HepG2 (cell line): Measurements from ENCODE around the gene LRP10. TPM values are rescaled to one million over a fixed set of nuclear protein-coding genes. Genes with fewer than 3 reads are reported as not detected.

ENCODE experiments used
- BHLHE40 ChIP-seq: IDR thresholded peaks from 2 replicates; pipeline ENCODE4 v1.6.1; 2011; ENCODE audit warnings: low read length, improper control_type of control experiment
- BRD4 ChIP-seq: sonication (generic); formaldehyde crosslinking; IDR thresholded peaks from 2 replicates; pipeline ENCODE4 v1.4.0; 2020; ENCODE audit warnings: missing genetic modification reagents
- CC2D1A ChIP-seq: sonication (generic); formaldehyde crosslinking; IDR thresholded peaks from 2 replicates; pipeline ENCODE4 v1.8.1; 2023; ENCODE audit warnings: mild to moderate bottlenecking, missing genetic modification reagents
- E2F1 ChIP-seq: sonication (generic); formaldehyde crosslinking; IDR thresholded peaks from 2 replicates; pipeline ENCODE4 v1.5.0; 2020; ENCODE audit warnings: missing genetic modification reagents
- EED ChIP-seq: sonication (generic); formaldehyde crosslinking; IDR thresholded peaks from 2 replicates; pipeline ENCODE4 v1.5.0; 2020; ENCODE audit warnings: mild to moderate bottlenecking, missing genetic modification reagents
- HDAC6 ChIP-seq: fragments of 200-600 bp; sonication (generic); IDR thresholded peaks from 2 replicates; pipeline ENCODE4 v1.7.0; 2017; ENCODE audit warnings: mild to moderate bottlenecking, antibody characterized with exemption, low read length, low read depth
- HIVEP1 ChIP-seq: sonication (generic); formaldehyde crosslinking; IDR thresholded peaks from 2 replicates; pipeline ENCODE4 v1.4.0; 2020; ENCODE audit warnings: mild to moderate bottlenecking, missing genetic modification reagents
- MAFG ChIP-seq: sonication (generic); formaldehyde crosslinking; IDR thresholded peaks from 2 replicates; pipeline ENCODE4 v1.5.1; 2020; ENCODE audit warnings: mild to moderate bottlenecking, missing genetic modification reagents
- MNT ChIP-seq: fragments of 450-650 bp; IDR thresholded peaks from 2 replicates; pipeline ENCODE4 v1.6.1; 2016
- NKX3-1 ChIP-seq: sonication (generic); formaldehyde crosslinking; IDR thresholded peaks from 2 replicates; pipeline ENCODE4 v1.5.0; 2020; ENCODE audit warnings: missing genetic modification reagents
- THAP9 ChIP-seq: sonication (generic); formaldehyde crosslinking; IDR thresholded peaks from 2 replicates; pipeline ENCODE4; 2020; ENCODE audit warnings: missing genetic modification reagents, mild to moderate bottlenecking, borderline replicate concordance
- TSC22D2 ChIP-seq: sonication (generic); formaldehyde crosslinking; IDR thresholded peaks from 2 replicates; pipeline ENCODE4 v1.5.1; 2020; ENCODE audit warnings: missing genetic modification reagents, mild to moderate bottlenecking, borderline replicate concordance
- UBTF ChIP-seq: sonication (generic); formaldehyde crosslinking; IDR thresholded peaks from 2 replicates; pipeline ENCODE4 v1.4.0; 2020; ENCODE audit warnings: mild to moderate bottlenecking, missing genetic modification reagents
- ZFP62 ChIP-seq: sonication (generic); formaldehyde crosslinking; IDR thresholded peaks from 2 replicates; pipeline ENCODE4 v1.4.0; 2020; ENCODE audit warnings: missing genetic modification reagents
- ZFYVE20 ChIP-seq: sonication (generic); formaldehyde crosslinking; IDR thresholded peaks from 2 replicates; pipeline ENCODE4 v1.8.0; 2023; ENCODE audit warnings: low read depth, mild to moderate bottlenecking, moderate library complexity, missing genetic modification reagents, borderline replicate concordance
- ZMYM4 ChIP-seq: sonication (generic); formaldehyde crosslinking; IDR thresholded peaks from 2 replicates; pipeline ENCODE4 v1.8.1; 2023; ENCODE audit warnings: mild to moderate bottlenecking, missing genetic modification reagents
- ZNF18 ChIP-seq: sonication (generic); formaldehyde crosslinking; IDR thresholded peaks from 2 replicates; pipeline ENCODE4 v1.8.0; 2022; ENCODE audit warnings: mild to moderate bottlenecking, missing genetic modification reagents; ENCODE audit not compliant: insufficient replicate concordance
- ZNF547 ChIP-seq: sonication (generic); formaldehyde crosslinking; IDR thresholded peaks from 2 replicates; pipeline ENCODE4 v1.5.1; 2020; ENCODE audit warnings: mild to moderate bottlenecking, missing genetic modification reagents
- ZNF720 ChIP-seq: sonication (generic); formaldehyde crosslinking; IDR thresholded peaks from 2 replicates; pipeline ENCODE4 v1.4.0; 2020; ENCODE audit warnings: missing genetic modification reagents
- ZNF83 ChIP-seq: sonication (generic); formaldehyde crosslinking; IDR thresholded peaks from 2 replicates; pipeline ENCODE4 v1.4.0; 2020; ENCODE audit warnings: missing genetic modification reagents, mild to moderate bottlenecking, borderline replicate concordance
- polyA plus RNA-seq, 8 experiments: library from polyadenylated mRNA; depleted of rRNA in 3 of 8; stranded (reverse) in 7 of 8; unstranded in 1 of 8; fragments of >200 nt; fragmentation: Illumina TruSeq in 4 of 8; extraction: Trizol in 4 of 8; gene quantifications; 2 replicates each; pipeline versions ENCODE4 v1.2.1 to v1.2.3, GENCODE V29; 2011 to 2016; ENCODE audit warnings: low read depth in 4 of 8, missing spikeins in 1 of 8, mixed read lengths in 1 of 8; ENCODE audit not compliant: insufficient read depth in 1 of 8
- total RNA-seq, 5 experiments: library from RNA; depleted of rRNA; stranded (reverse); fragments of >200 nt; fragmentation: Illumina TruSeq; extraction: Trizol; gene quantifications; 2 replicates each; pipeline ENCODE4 v1.2.3, GENCODE V29; 2016; ENCODE audit warnings: low read depth in 1 of 5

The LRP10 gene
- total and polyA plus RNA-seq, 2 of the 13 experiments (the other 11 are each of a cell fraction or from before 2014, with no cell fraction given) = 16.9 to 45.2 TPM

GRCh38 chr14:22829661-22830442, 41.7 kb upstream of the LRP10 start, which contains the start of gene MRPL52 (continued):
- TF ChIP-seq UBTF (CRISPR knock-in tag) = peak; percentile 73
- TF ChIP-seq BHLHE40 = no peak; the same call in 1 of the 2 replicates
- TF ChIP-seq EED (CRISPR knock-in tag) = peak; percentile 87
- TF ChIP-seq ZFYVE20 = no peak
- peak; percentile 96 for TF ChIP-seq THAP9 (CRISPR knock-in tag)
- peak; percentile 83 for TF ChIP-seq BRD4 (CRISPR knock-in tag)
- TF ChIP-seq CC2D1A (CRISPR knock-in tag) = no peak
- peak; percentile 98; the same call in 1 of the 2 replicates for TF ChIP-seq ZNF83 (CRISPR knock-in tag)
- TF ChIP-seq NKX3-1 (CRISPR knock-in tag) = no peak
- no peak for TF ChIP-seq ZFP62 (CRISPR knock-in tag)
- peak; percentile 85 for TF ChIP-seq TSC22D2 (CRISPR knock-in tag)
- no peak for TF ChIP-seq ZNF720 (CRISPR knock-in tag)
- TF ChIP-seq MNT = peak; percentile 52; the same call in 1 of the 2 replicates
- TF ChIP-seq ZNF547 = peak; percentile 73
- TF ChIP-seq HDAC6 = no peak
- TF ChIP-seq E2F1 (CRISPR knock-in tag) = peak; percentile 22; the same call in 1 of the 2 replicates
- peak; percentile 87 for TF ChIP-seq ZNF18
- peak; percentile 79; the same call in 1 of the 2 replicates for TF ChIP-seq ZMYM4 (CRISPR knock-in tag)
- peak; percentile 71 for TF ChIP-seq HIVEP1 (CRISPR knock-in tag)
- no peak for TF ChIP-seq MAFG (CRISPR knock-in tag)
